ENCODE results near the gene SERPINH1.

The SERPINH1 gene

GRCh38 chr11:75602951-75603350, 40.9 kb downstream of the SERPINH1 start:
- peak; percentile 14 for DNase-seq

- no peak for DNase-seq
Measured at GRCh38 chr11:75603791-75604736, 42.0 kb downstream of the SERPINH1 start.

DNA sequence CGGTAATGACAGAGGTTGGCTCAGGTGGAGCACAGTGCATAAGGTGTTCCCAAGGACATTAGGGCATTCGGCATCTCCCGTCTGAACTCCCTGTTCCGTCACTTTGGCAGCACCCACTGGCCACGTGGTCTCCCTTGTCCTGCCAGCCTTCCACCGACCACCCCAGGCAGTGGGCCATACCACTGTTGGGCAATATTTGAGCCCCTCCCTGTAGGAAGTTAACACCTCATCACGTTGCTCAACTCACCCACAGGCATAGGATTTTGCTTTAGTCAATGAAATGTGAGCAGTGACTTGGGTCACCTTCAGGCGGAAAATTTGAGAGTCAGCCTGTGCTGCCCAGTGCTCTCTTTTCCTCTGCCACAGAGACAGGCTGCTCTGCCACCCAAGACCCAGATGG, 44.0 kb downstream of the SERPINH1 start:
- DNase-seq: no peak

GRCh38 chr11:75611823-75612222, 49.8 kb downstream of the SERPINH1 start:
- DNase-seq: no peak

DNA sequence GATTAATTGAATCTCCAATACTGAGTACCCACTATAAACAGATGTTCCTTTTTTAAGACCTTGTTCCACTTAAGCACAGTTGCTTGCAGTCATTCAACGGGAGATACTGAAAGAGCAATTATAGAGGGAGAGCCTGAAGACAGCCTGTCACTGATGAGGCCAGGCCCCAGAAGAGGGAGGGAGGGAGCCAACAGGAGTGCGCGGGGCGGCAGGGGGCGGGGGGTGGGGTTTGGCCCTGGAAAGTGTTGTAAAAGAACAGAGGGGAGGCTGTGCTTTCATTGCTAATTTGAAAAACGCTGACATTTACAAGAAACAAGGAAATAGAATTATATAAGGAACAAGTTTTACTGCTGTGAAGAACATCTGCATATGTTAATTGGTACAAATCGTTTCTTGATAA, 53.7 kb downstream of the SERPINH1 start:
- peak; percentile 16 for DNase-seq

DNA sequence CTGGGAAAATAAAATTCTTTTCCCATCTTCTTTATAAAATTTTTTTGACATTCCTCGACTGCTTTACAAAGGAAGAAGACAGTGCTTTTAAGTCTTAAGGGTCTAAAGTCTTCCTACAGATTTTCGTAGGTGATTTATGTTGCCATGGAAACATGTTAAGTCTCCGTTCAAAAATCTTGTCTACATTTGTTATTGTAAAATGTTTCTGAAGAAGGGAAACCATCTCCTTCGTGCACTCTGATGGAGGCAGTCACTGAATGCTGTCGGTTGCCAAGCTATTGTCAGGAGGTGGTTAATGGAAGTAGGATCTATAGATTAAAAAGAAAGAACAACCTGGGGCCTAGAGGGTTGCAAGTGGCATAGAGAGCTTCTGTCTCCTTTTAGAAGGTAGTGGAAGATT, 54.2 kb downstream of the SERPINH1 start:
- DNase-seq: no peak
